Loucy (cell line): ENCODE data around the gene URI1.

Experiments used
- H2AFZ ChIP-seq: fragments of 200-600 bp; sonication (generic); 2 replicates; pipeline ENCODE4 v1.6.0; 2016; ENCODE audit warnings: antibody characterized with exemption, mild to moderate bottlenecking, low read length, moderate library complexity
- H3F3A ChIP-seq: fragments of 200-600 bp; 2 replicates; pipeline ENCODE4 v1.6.0; 2016; ENCODE audit warnings: antibody characterized with exemption, low read depth, mild to moderate bottlenecking
- H3K27me3 ChIP-seq: fragments of 200-600 bp; sonication (generic); 2 replicates; pipeline ENCODE4 v1.6.1; 2014; ENCODE audit warnings: low read length, mild to moderate bottlenecking; ENCODE audit not compliant: insufficient read depth, poor library complexity, severe bottlenecking
- H3K36me3 ChIP-seq: fragments of 200-600 bp; sonication (generic); 2 replicates; pipeline ENCODE4 v1.6.1; 2016; ENCODE audit warnings: low read length; ENCODE audit not compliant: insufficient read depth
- H3K4me1 ChIP-seq: fragments of 200-600 bp; sonication (generic); 2 replicates; pipeline ENCODE4 v1.5.1; 2014; ENCODE audit warnings: low read length, mild to moderate bottlenecking; ENCODE audit not compliant: insufficient read depth, poor library complexity, severe bottlenecking
- H3K4me2 ChIP-seq: fragments of 200-600 bp; sonication (generic); 2 replicates; pipeline ENCODE4 v1.6.0; 2014; ENCODE audit warnings: antibody characterized with exemption, low read length, low read depth, mild to moderate bottlenecking; ENCODE audit not compliant: poor library complexity, severe bottlenecking
- H3K4me3 ChIP-seq: fragments of 200-600 bp; sonication (generic); 2 replicates; pipeline ENCODE4 v1.5.1; 2014; ENCODE audit warnings: low read length, mild to moderate bottlenecking, mixed read lengths; ENCODE audit not compliant: poor library complexity, severe bottlenecking
- H3K79me2 ChIP-seq: fragments of 200-600 bp; sonication (generic); 2 replicates; pipeline ENCODE4 v1.6.1; 2014; ENCODE audit warnings: low read length; ENCODE audit not compliant: insufficient read depth
- H3K9ac ChIP-seq: fragments of 200-600 bp; sonication (generic); 2 replicates; pipeline ENCODE4 v1.6.0; 2014; ENCODE audit warnings: mild to moderate bottlenecking, low read depth, low read length, moderate library complexity; ENCODE audit not compliant: poor library complexity, severe bottlenecking
- H3K9me2 ChIP-seq: fragments of 200-600 bp; sonication (generic); replicated peaks from 2 replicates; pipeline ENCODE4 v1.6.1; 2016; ENCODE audit warnings: low read depth, low read length, mixed read lengths
- H3K9me3 ChIP-seq: fragments of 200-600 bp; sonication (generic); 2 replicates; pipeline ENCODE4 v1.6.1; 2014; ENCODE audit warnings: mild to moderate bottlenecking, antibody characterized with exemption, low read length, low read depth; ENCODE audit not compliant: insufficient read depth
- H4K20me1 ChIP-seq: fragments of 200-600 bp; sonication (generic); 2 replicates; pipeline ENCODE4 v1.6.0; 2014; ENCODE audit warnings: antibody characterized with exemption, low read length, mild to moderate bottlenecking; ENCODE audit not compliant: insufficient read depth, poor library complexity, severe bottlenecking
- CTCF ChIP-seq: fragments of 200-600 bp; sonication (generic); conservative IDR thresholded peaks from 2 replicates; pipeline ENCODE4 v1.5.1; 2014; ENCODE audit warnings: mild to moderate bottlenecking, antibody characterized with exemption, low read length
- EZH2phosphoT487 ChIP-seq: fragments of 200-600 bp; IDR thresholded peaks from 2 replicates; pipeline ENCODE4 v1.6.1; 2018; ENCODE audit warnings: antibody characterized with exemption, mild to moderate bottlenecking, moderate library complexity, borderline replicate concordance

Gene URI1

GRCh38 chr19:29934781-29935180 lies 7.3 kb upstream of the URI1 start:
- H3F3A ChIP-seq, result no peaks in the 10 kb centered on the region

DNA sequence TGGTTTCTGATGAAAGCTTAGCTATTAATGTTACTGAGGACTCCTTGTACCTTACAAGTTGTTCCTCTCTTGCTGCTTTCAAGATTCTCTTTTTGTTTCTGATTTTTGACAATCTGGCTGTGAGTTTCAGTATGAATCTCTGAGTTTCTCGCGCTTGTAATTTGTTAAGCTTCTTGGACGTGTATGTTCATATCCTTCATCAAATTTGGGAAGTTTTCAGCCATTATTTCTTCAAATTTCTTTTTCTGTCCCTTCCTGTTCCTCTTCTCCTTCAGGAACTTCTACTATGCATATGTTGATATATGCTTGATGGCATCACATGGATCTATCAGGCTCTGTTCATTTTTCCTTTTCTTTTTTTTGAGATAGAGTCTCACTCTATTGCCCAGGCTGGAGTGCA lies 5.6 kb upstream of the URI1 start:
- no peaks in the 10 kb centered on the region for H3K79me2 ChIP-seq
- no peaks in the 10 kb centered on the region for H3F3A ChIP-seq
- H3K4me1 ChIP-seq, result peaks cover 8% of the 10 kb centered on the region
- no peak overlapping the region for H2AFZ ChIP-seq
- no peaks in the 10 kb centered on the region for H4K20me1 ChIP-seq
- no peaks in the 10 kb centered on the region for H3K9me2 ChIP-seq
- no peak for TF ChIP-seq CTCF
- no peak for TF ChIP-seq EZH2phosphoT487
- no peak overlapping the region for H3K9ac ChIP-seq
- no peak overlapping the region for H3K4me3 ChIP-seq
- peaks cover 8% of the 10 kb centered on the region; the same call in 1 of the 2 replicates for H3K9me3 ChIP-seq
- no peaks in the 10 kb centered on the region for H3K36me3 ChIP-seq
- no peak overlapping the region for H3K4me2 ChIP-seq
- no peaks in the 10 kb centered on the region for H3K27me3 ChIP-seq

More at GRCh38 chr19:29934781-29935180, 7.3 kb upstream of the URI1 start:
- no peak overlapping the region for H3K4me2 ChIP-seq
- H2AFZ ChIP-seq, result no peak overlapping the region
- no peaks in the 10 kb centered on the region for H3K9me2 ChIP-seq
- no peaks in the 10 kb centered on the region for H3K27me3 ChIP-seq
- no peak overlapping the region for H3K9ac ChIP-seq
- peaks cover 8% of the 10 kb centered on the region; the same call in 1 of the 2 replicates for H3K9me3 ChIP-seq
- H3K79me2 ChIP-seq, result no peaks in the 10 kb centered on the region
- no peak overlapping the region for H3K4me3 ChIP-seq
- H4K20me1 ChIP-seq, result no peaks in the 10 kb centered on the region
- no peaks in the 10 kb centered on the region for H3K4me1 ChIP-seq
- no peak for TF ChIP-seq EZH2phosphoT487
- TF ChIP-seq CTCF, result no peak
- no peaks in the 10 kb centered on the region for H3K36me3 ChIP-seq

DNA sequence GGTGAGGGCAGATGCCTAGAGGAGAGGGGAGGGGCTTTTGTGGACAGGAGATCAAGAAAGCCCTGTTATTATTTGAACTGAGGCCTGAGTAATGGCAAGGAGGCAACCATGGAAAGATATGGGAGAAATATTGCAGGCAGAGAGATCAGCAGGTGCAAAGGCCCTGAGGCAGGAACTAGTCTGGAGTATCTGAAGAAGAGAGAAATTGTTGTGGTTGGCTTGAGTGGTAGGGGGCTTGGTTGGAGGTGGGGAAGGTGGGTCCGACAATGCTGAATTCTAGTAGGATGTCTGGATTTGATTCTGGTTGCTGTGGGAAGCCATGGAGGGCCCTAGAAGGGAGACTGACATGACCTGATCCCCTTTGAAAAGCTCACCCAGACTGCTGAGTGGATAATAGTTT lies 2.4 kb upstream of the URI1 start:
- Histone ChIP-seq H3K79me2 (peaks cover 23% of the 10 kb centered on the region), H3K9ac (no peak overlapping the region), H3F3A (no peaks in the 10 kb centered on the region), H3K4me3 (no peak overlapping the region), H3K36me3 (no peaks in the 10 kb centered on the region), H3K27me3 (no peaks in the 10 kb centered on the region), H3K4me1 (peaks cover 29% of the 10 kb centered on the region), H3K9me3 (peaks cover 8% of the 10 kb centered on the region; the same call in 1 of the 2 replicates), H3K9me2 (no peaks in the 10 kb centered on the region), H4K20me1 (peaks cover 20% of the 10 kb centered on the region), H3K4me2 (no peak overlapping the region), H2AFZ (no peak overlapping the region)
- TF ChIP-seq CTCF (no peak), EZH2phosphoT487 (no peak)
